ENCODE results near the gene SLITRK5. TPM values are rescaled to one million over a fixed set of nuclear protein-coding genes. Genes with fewer than 3 reads are reported as not detected.

Gene SLITRK5
- total and polyA plus RNA-seq, 8 donors: under 0.01 to 3.3 (median under 0.01) TPM; not detected in 3

DNA sequence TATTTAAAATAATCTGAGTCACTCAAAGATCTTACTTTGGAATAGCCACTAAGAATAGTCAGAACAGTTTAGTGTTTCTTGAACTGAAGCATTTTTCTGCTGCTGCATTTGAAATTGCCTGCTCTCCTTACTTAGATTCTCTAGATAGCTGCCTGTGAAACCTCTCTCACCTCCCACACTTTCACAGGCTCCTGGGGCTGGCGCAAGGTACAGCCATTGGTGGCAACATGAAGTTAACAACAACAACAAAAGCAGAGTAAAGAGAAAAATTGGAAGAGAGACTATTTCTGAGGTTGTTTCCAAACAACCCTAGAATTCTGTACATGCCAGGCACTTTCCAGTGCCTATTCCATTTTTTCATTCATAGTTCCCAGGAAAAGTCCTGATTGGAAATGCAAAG lies 25.3 kb downstream of the SLITRK5 start:
- intact Hi-C loops (cut with DNase I; ENCODE audit: low total_unique reads): no loop called here
- Histone ChIP-seq H3K4me3 (no peak overlapping the region), H3K9me3 (no peaks in the 10 kb centered on the region), H3K27me3 (no peaks in the 10 kb centered on the region), H3K27ac (no peak overlapping the region), H3K36me3 (no peaks in the 10 kb centered on the region), H3K4me1 (no peaks in the 10 kb centered on the region)
- DNase-seq: no peak
- WGBS, 5 donors: 87 to 97% (median 92%) methylated on average over 1 of the region's 1 CpG
- TF ChIP-seq, protein P1, sequence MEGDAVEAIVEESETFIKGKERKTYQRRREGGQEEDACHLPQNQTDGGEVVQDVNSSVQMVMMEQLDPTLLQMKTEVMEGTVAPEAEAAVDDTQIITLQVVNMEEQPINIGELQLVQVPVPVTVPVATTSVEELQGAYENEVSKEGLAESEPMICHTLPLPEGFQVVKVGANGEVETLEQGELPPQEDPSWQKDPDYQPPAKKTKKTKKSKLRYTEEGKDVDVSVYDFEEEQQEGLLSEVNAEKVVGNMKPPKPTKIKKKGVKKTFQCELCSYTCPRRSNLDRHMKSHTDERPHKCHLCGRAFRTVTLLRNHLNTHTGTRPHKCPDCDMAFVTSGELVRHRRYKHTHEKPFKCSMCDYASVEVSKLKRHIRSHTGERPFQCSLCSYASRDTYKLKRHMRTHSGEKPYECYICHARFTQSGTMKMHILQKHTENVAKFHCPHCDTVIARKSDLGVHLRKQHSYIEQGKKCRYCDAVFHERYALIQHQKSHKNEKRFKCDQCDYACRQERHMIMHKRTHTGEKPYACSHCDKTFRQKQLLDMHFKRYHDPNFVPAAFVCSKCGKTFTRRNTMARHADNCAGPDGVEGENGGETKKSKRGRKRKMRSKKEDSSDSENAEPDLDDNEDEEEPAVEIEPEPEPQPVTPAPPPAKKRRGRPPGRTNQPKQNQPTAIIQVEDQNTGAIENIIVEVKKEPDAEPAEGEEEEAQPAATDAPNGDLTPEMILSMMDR (IDR thresholded peaks at IDR 0.05): no peak
- no peak for TF ChIP-seq POLR2AphosphoS5 (IDR thresholded peaks at IDR 0.05)
- no peak for TF ChIP-seq EP300 (IDR thresholded peaks at IDR 0.05)
- no peak for TF ChIP-seq POLR2A (IDR thresholded peaks at IDR 0.05)

DNA sequence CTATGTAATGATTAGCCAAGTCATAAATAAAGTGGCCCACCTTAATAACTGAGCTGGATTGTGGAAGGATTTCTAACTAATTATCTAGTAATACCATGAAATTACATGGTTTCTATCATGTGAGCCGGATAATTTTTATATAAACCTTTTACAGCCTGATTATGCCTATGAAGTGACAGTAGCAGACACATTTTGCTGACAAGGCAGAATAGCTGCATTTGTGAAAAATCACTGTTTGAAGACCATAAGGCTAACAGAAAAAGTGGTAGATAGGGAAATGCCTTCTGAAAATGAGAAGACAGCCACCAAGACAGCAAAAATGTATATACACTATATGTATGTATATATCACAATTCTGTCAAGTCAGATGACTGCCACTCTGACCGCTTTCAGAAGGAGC lies 27.1 kb downstream of the SLITRK5 start:
- Histone ChIP-seq H3K4me3 (no peak overlapping the region), H3K4me1 (no peaks in the 10 kb centered on the region), H3K27me3 (no peaks in the 10 kb centered on the region), H3K9me3 (no peaks in the 10 kb centered on the region), H3K27ac (no peak overlapping the region), H3K36me3 (no peaks in the 10 kb centered on the region)
- no peak for TF ChIP-seq POLR2A (IDR thresholded peaks at IDR 0.05)
- TF ChIP-seq POLR2AphosphoS5 (IDR thresholded peaks at IDR 0.05): no peak
- no peak for TF ChIP-seq EP300 (IDR thresholded peaks at IDR 0.05)
- TF ChIP-seq, protein P1 (IDR thresholded peaks at IDR 0.05): no peak
- 83 to 95% (median 93%) methylated on average over 2 of the region's 2 CpGs for WGBS, 5 donors
- no peak for DNase-seq
- intact Hi-C loops (cut with DNase I; ENCODE audit: low total_unique reads): no loop called here

DNA sequence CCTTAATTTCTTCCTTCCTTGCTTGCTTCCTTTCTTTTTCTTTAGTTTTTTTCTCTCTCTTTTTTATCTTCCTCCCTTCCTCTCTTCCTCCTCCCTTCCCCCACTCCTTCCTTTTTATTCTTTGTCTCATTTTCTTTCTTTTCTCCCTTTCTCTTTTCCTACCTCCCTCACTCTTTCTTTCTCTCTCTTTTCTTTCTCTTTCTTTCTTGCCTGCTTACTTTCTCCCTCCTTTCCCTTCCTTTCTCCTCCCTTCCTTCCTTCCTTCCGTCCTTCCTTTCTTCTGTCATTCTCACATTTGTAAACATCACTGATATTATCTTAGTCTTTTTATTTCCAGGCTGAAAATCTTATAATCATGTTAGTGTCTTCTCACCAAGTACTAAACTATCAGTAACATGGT lies 38.8 kb downstream of the SLITRK5 start:
- no peaks in the 10 kb centered on the region for H3K36me3 ChIP-seq
- no peaks in the 10 kb centered on the region for H3K9me3 ChIP-seq
- 30 to 69% (median 57%) methylated on average over 1 of the region's 1 CpG for WGBS, 5 donors
- intact Hi-C loops (cut with DNase I; ENCODE audit: low total_unique reads): no loop called here
- no peak for TF ChIP-seq POLR2A (IDR thresholded peaks at IDR 0.05)
- TF ChIP-seq EP300 (IDR thresholded peaks at IDR 0.05): no peak
- no peak for TF ChIP-seq POLR2AphosphoS5 (IDR thresholded peaks at IDR 0.05)
- TF ChIP-seq, protein P1 (IDR thresholded peaks at IDR 0.05): no peak
- no peaks in the 10 kb centered on the region for H3K4me1 ChIP-seq
- DNase-seq: no peak
- H3K27me3 ChIP-seq: no peaks in the 10 kb centered on the region
- no peak overlapping the region for H3K27ac ChIP-seq
- H3K4me3 ChIP-seq: no peak overlapping the region

DNA sequence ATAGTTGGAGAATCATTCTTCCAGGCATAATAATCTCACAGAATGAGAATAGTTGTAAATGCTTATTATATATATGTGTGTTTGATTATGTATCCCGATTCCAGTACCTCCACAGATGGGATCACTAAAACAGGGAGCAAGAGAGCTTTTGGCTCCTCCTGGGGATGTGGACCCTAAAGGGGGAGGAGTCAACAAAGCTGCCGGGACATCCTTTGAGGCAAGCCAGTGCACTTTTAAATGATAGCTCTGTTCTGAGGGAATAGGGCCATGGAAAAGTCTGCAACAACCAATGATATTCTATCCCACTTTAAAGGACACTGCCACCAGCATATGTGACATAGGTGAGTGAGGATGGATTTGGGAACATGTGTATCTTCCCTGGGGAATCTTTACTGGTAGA lies 40.8 kb downstream of the SLITRK5 start:
- Histone ChIP-seq H3K36me3 (no peaks in the 10 kb centered on the region), H3K4me3 (no peak overlapping the region), H3K27me3 (no peaks in the 10 kb centered on the region), H3K9me3 (no peaks in the 10 kb centered on the region), H3K4me1 (no peaks in the 10 kb centered on the region), H3K27ac (no peak overlapping the region)
- TF ChIP-seq, protein P1 (IDR thresholded peaks at IDR 0.05): no peak
- TF ChIP-seq EP300 (IDR thresholded peaks at IDR 0.05): no peak
- TF ChIP-seq POLR2A (IDR thresholded peaks at IDR 0.05): no peak
- TF ChIP-seq POLR2AphosphoS5 (IDR thresholded peaks at IDR 0.05): no peak
- intact Hi-C loops (cut with DNase I; ENCODE audit: low total_unique reads): no loop called here
- WGBS, 5 donors: 56 to 68% (median 67%) methylated on average over 2 of the region's 2 CpGs
- no peak for DNase-seq
